CD4-positive, alpha-beta T cell treated with Interleukin-2 at 100 ng/mL for 4 hours (primary cell): Measurements from ENCODE around the gene GOLGA1.

Experiments used
- DNase-seq: peaks from one replicate; pipeline ENCODE4 v3.0.0-alpha.2; 2020; ENCODE audit warnings: low spot score

Gene GOLGA1

DNA sequence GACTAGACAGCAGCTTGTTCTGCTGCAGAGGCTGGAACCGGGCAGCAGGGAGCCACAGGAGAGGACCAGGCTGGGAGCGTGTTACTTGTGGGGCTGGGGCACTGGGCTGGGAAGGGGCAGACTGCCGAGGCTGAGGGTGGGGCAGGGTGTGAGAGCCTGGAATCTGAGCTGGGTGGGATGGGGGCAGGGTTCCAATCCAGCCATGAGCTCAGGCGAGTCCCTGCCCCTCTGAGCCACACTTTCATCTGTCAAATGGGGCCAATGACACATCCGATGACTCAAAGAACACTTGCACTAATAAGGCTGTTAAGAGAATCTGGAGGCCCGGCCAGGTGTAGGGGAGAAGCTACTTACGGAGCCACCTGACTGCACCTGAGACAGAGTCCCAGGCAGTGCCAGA, 106.3 kb downstream of the GOLGA1 start:
- DNase-seq: no peak

GRCh38 chr9:124831642-124832364, 109.1 kb downstream of the GOLGA1 start:
- DNase-seq: no peak

GRCh38 chr9:124830593-124830992, 110.3 kb downstream of the GOLGA1 start:
- DNase-seq: no peak

DNA sequence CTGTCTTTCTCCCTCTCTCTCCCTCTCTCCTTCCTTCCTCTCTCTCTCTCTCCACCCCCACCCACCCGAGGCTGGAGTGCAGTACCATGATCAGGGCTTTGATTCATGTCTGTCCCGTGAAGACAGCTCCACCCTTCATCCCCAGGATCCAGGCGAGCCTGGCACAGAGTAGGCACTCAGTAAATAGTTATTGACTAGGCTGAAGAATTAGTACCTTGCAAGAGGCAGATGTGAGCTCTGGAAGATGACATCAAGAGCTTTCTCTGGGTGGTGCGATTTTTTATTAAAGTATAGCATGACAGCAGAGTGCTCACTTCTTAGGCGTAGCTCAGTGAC, 111.6 kb downstream of the GOLGA1 start:
- no peak for DNase-seq

GRCh38 chr9:124828489-124829333, 112.2 kb downstream of the GOLGA1 start:
- DNase-seq: no peak
